ENCODE results near the gene TOX2.

GRCh38 chr20:44117296-44118184 is 202.9 kb downstream of the TOX2 start:
- TF ChIP-seq POLR2A (IDR thresholded peaks at IDR 0.05; ENCODE audit: low read depth, low read length) (no peak), MAZ (IDR thresholded peaks at IDR 0.05; ENCODE audit: borderline replicate concordance, low read depth, low read length) (no peak), MAFK (IDR thresholded peaks at IDR 0.05; ENCODE audit: low read depth, low read length) (no peak), RAD21 (IDR thresholded peaks at IDR 0.05; ENCODE audit: low read length) (no peak), USF2 (IDR thresholded peaks at IDR 0.05; ENCODE audit: low read depth, low read length) (no peak), FOS (IDR thresholded peaks at IDR 0.05; ENCODE audit: low read depth, low read length) (no peak), SMC3 (IDR thresholded peaks at IDR 0.05; ENCODE audit: low read depth, low read length) (no peak), CHD1 (IDR thresholded peaks at IDR 0.05; ENCODE audit: low read depth, low read length) (no peak), NFE2L2 (IDR thresholded peaks at IDR 0.05; ENCODE audit: low read depth, low read length) (no peak), RCOR1 (IDR thresholded peaks at IDR 0.05; ENCODE audit: insufficient replicate concordance, low read length) (no peak), BHLHE40 (IDR thresholded peaks at IDR 0.05; ENCODE audit: low read depth, low read length) (no peak), MXI1 (IDR thresholded peaks at IDR 0.05; ENCODE audit: borderline replicate concordance, low read depth, low read length) (no peak), ELK1 (IDR thresholded peaks at IDR 0.05; ENCODE audit: borderline replicate concordance, low read depth, low read length) (no peak)
- TF ChIP-seq, protein P1, sequence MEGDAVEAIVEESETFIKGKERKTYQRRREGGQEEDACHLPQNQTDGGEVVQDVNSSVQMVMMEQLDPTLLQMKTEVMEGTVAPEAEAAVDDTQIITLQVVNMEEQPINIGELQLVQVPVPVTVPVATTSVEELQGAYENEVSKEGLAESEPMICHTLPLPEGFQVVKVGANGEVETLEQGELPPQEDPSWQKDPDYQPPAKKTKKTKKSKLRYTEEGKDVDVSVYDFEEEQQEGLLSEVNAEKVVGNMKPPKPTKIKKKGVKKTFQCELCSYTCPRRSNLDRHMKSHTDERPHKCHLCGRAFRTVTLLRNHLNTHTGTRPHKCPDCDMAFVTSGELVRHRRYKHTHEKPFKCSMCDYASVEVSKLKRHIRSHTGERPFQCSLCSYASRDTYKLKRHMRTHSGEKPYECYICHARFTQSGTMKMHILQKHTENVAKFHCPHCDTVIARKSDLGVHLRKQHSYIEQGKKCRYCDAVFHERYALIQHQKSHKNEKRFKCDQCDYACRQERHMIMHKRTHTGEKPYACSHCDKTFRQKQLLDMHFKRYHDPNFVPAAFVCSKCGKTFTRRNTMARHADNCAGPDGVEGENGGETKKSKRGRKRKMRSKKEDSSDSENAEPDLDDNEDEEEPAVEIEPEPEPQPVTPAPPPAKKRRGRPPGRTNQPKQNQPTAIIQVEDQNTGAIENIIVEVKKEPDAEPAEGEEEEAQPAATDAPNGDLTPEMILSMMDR (conservative IDR thresholded peaks at IDR 0.05; ENCODE audit: low read depth, low read length): no peak

All from IMR-90 (cell line).